Measurements from ENCODE around the gene CEACAM18. TPM values are rescaled to one million over a fixed set of nuclear protein-coding genes. Genes with fewer than 3 reads are reported as not detected.

Gene CEACAM18
- total and polyA plus RNA-seq, 2 of the 8 experiments (the other 6 are each of a cell fraction or from before 2014, with no cell fraction given) = not detected

DNA sequence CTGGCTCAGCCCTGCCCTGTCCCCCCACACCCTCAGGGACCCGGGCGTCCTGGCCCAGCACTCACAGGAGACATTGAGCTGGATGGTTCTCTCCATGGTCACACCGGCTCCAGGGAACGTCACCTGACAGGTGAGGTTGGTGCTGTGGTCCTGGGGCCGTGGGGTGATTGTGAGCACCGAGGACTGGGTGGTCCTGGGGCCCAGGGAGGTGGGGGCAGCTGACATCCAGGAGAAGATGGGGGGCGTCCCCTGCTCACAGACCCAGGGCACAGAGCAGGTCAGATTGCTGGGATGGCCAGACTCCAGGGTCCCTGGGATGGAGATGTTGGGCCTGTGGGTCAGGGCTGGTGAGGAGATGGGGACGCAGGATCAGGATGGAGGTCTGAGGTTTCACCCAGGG is 52.3 kb downstream of the CEACAM18 start:
- Histone ChIP-seq H3K4me1 (replicated peaks in 1 of 4; ENCODE audit: control insufficient read depth in 3 of 4, insufficient read depth in 4 of 4, low read length in 3 of 4) (peaks cover 0 to 5% (median 0%) of the 10 kb centered on the region in 4 experiments; a peak in 1 of 7 replicates), H3K56ac (replicated peaks; ENCODE audit: insufficient read length, low read depth, low read length) (no peak overlapping the region), H3K9ac (replicated peaks in 1 of 4; ENCODE audit: extremely low read depth in 1 of 4, low read depth in 3 of 4, low read length in 3 of 4) (no peak overlapping the region), H3K27ac (ENCODE audit: low read depth, low read length) (no peak overlapping the region), H3K4ac (replicated peaks; ENCODE audit: insufficient read length, low read depth, low read length) (no peak overlapping the region), H4K5ac (ENCODE audit: insufficient read length, low read depth, low read length) (no peak overlapping the region), H3K4me2 (ENCODE audit: insufficient read depth in 1 of 2, low read depth in 2 of 2, low read length in 2 of 2) (no peak overlapping the region), H2AK5ac (ENCODE audit: low read depth, low read length) (no peak overlapping the region), H2BK5ac (ENCODE audit: low read depth, low read length) (no peak overlapping the region), H3K18ac (ENCODE audit: extremely low read depth, low read length) (no peak overlapping the region), H3K36me3 (ENCODE audit: control insufficient read depth in 2 of 4, insufficient read depth in 4 of 4, low read length in 3 of 4) (no peaks in the 10 kb centered on the region), H3K79me1 (ENCODE audit: low read depth, low read length) (no peaks in the 10 kb centered on the region), H2BK20ac (ENCODE audit: low read length) (no peak overlapping the region), H3K79me2 (ENCODE audit: control insufficient read depth in 1 of 2, insufficient read depth in 2 of 2, low read length in 2 of 2) (no peaks in the 10 kb centered on the region), H4K20me1 (replicated peaks in 1 of 2; ENCODE audit: control insufficient read depth in 1 of 2, insufficient read depth in 2 of 2, low read length in 2 of 2) (no peaks in the 10 kb centered on the region), H2AFZ (ENCODE audit: low read length) (no peak overlapping the region), H4K91ac (replicated peaks; ENCODE audit: insufficient read length, low read length) (no peak overlapping the region), H2BK120ac (replicated peaks; ENCODE audit: low read depth, low read length) (no peak overlapping the region), H3K23me2 (ENCODE audit: low read depth, low read length) (no peaks in the 10 kb centered on the region), H3K9me3 (ENCODE audit: insufficient read depth in 2 of 2, low read depth in 1 of 2, low read length in 1 of 2) (peaks cover 49 to 52% of the 10 kb centered on the region in 2 experiments), H4K8ac (ENCODE audit: extremely low read depth, insufficient read depth, low read length) (no peak overlapping the region; the same call in 1 of the 2 replicates), H2BK12ac (ENCODE audit: low read depth, low read length) (no peak overlapping the region), H3K14ac (ENCODE audit: insufficient read length) (no peak overlapping the region), H3K4me3 (ENCODE audit: extremely low read depth in 1 of 4, insufficient read depth in 2 of 4, low read depth in 3 of 4, low read length in 4 of 4) (no peak overlapping the region), H3K23ac (ENCODE audit: insufficient read length) (no peak overlapping the region), H2BK15ac (ENCODE audit: low read length) (no peak overlapping the region), H3K27me3 (replicated peaks in 1 of 4; ENCODE audit: control insufficient read depth in 3 of 4, extremely low read depth in 1 of 4, insufficient read depth in 3 of 4, low read length in 3 of 4) (no peaks in the 10 kb centered on the region)
- POLR2A ChIA-PET (ENCODE audit: partially characterized antibody) = no interaction called here
- FAIRE-seq = no peak
- CTCF ChIA-PET (ENCODE audit: partially characterized antibody) = interaction anchor here (0.7 to 2.1 kb wide), 4 partner anchors 15 to 127 kb away, joined by 3 to 6 read pairs (median 4); partner anchors contain the start of gene CEACAM18
- TF ChIP-seq FOSL1 (IDR thresholded peaks at IDR 0.05; ENCODE audit: insufficient read depth, low read depth, low read length) (no peak), POLR2AphosphoS5 (IDR thresholded peaks at IDR 0.05; ENCODE audit: low read depth, low read length) (no peak), CHD1 (IDR thresholded peaks at IDR 0.05; ENCODE audit: low read depth, low read length) (no peak), TCF12 (IDR thresholded peaks at IDR 0.05; ENCODE audit: low read depth, low read length) (no peak), SP1 (IDR thresholded peaks at IDR 0.05; ENCODE audit: low read depth, low read length) (no peak), ATF3 (IDR thresholded peaks at IDR 0.05; ENCODE audit: insufficient read depth, low read depth, low read length) (no peak), SAP30 (IDR thresholded peaks at IDR 0.05; ENCODE audit: insufficient read depth, insufficient replicate concordance, low read length) (no peak)
- no peak for DNase-seq (ENCODE audit: low read depth in 1 of 2, low spot score in 2 of 2)
- 94% methylated on average over 4 of the region's 8 CpGs; no CpG with 5 or more reads in 1 of the 2 experiments for WGBS, 2 experiments (ENCODE audit: extremely low coverage in 1 of 2, insufficient coverage in 1 of 2, insufficient read length in 1 of 2, insufficient replicate concordance in 2 of 2, low coverage in 1 of 2, low lambda C conversion rate in 2 of 2, missing lambda C conversion rate in 1 of 2)

All from H1 (cell line).